GM12892 (cell line): Measurements from ENCODE around the gene SRRM3.
A peak's percentile ranks its signal among the peaks of the same experiment; 100 is the strongest.
"Not testable (repeated sequence)": the region's sequence is repeated elsewhere in the genome, so short reads cannot be mapped to it uniquely, and the experiment has no call there.

ENCODE experiments used
- DNase-seq: peaks from one replicate; pipeline ENCODE4 v3.0.0; 2011; ENCODE audit not compliant: insufficient read length
- FAIRE-seq: peaks from 2 replicates; lab custom pipeline; 2011; peaks lifted over from hg19 to GRCh38; lab: Jason Lieb, UNC
- POLR2A ChIP-seq: IDR thresholded peaks from 2 replicates; pipeline ENCODE4 v1.6.1; 2011; ENCODE audit warnings: low read depth, low read length, control low read depth
- POLR2AphosphoS5 ChIP-seq: IDR thresholded peaks from 2 replicates; pipeline ENCODE4 v1.6.1; 2011; ENCODE audit warnings: low read depth, low read length, control low read depth
- TAF1 ChIP-seq: IDR thresholded peaks from 2 replicates; pipeline ENCODE4 v1.6.1; 2011; ENCODE audit warnings: low read depth, mild to moderate bottlenecking, control low read depth, low read length, borderline replicate concordance

The SRRM3 gene

DNA sequence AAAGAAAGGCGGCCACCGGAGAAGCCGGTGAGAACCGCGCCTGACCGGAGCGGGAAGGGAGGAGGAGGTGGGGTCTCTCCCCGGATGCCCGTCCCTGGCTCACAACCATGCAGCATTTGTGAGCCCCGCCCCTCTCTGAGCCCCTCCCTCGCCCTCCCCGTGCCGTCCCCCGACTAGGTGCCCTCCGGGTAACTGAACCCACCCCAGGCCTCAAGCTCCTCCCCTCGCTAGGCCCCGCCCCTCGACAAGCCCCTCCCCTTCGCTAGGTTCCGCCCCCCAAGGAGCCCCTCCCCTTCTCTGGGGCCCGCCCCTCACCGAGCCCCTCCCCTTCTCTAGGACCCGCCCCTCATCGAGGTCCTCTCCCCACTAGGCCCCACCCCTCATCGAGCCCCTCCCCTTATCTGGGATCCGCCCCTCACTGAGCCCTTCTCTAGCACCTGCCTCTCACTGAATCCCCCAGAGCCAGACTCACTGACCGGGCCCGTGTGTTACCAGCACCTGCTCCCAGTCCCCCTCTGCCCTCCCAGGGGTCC is 58.5 kb downstream of the SRRM3 start:
- DNase-seq (no peak), FAIRE-seq (no peak)
- no peak for TF ChIP-seq TAF1
- TF ChIP-seq POLR2AphosphoS5: no peak

DNA sequence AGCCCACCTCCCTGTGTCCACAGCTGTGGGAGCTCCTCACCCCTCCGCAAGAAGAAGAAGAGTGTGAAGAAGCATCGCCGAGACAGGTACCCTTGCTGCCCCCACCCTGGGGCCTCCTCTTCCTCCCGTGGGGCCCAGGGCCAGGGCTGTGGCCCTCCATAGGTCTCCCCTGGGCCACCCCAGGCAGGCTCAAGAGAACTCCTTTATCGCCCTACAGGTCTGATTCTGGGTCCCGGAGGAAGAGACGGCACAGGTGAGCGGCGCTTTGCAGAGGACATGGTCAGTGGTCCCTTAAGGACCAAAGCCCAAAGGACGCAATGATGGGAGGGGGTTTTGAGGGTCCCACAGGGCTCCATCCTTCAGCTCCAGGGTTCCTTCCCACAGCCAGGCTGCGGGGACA is 59.6 kb downstream of the SRRM3 start:
- TF ChIP-seq POLR2AphosphoS5 (no peak), TAF1 (no peak), POLR2A (no peak)
- FAIRE-seq (no peak), DNase-seq (no peak)

GRCh38 chr7:76261931-76262330 is 60.2 kb downstream of the SRRM3 start:
- DNase-seq (no peak), FAIRE-seq (no peak)
- no peak for TF ChIP-seq TAF1
- no peak for TF ChIP-seq POLR2AphosphoS5
- TF ChIP-seq POLR2A: no peak

- no peak for TF ChIP-seq TAF1
- no peak for DNase-seq
- peak; percentile 61 for FAIRE-seq
These were observed 61.1 kb downstream of the SRRM3 start for GRCh38 chr7:76262683-76263402.

DNA sequence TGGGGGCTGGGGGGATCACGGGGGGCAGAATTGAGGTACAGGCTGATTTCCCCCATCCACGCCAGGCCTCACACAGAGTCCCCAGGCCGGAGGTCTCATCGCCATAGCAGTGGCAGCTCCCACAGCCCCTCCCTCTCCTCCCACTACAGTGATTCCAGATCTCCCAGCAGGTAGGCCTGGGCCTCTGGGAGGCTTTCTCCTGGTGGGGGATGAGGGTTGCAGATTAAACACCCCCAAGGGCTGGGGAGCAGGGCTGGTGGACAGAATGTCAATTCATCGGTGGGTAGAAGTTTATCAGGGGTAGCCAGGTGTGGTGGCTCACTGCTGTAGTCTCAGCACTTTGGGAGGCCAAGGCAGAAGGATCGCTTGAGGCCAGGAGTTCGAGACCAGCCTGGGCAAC is 63.6 kb downstream of the SRRM3 start:
- no peak for TF ChIP-seq POLR2AphosphoS5
- TF ChIP-seq POLR2A: no peak
- no peak for TF ChIP-seq TAF1

DNA sequence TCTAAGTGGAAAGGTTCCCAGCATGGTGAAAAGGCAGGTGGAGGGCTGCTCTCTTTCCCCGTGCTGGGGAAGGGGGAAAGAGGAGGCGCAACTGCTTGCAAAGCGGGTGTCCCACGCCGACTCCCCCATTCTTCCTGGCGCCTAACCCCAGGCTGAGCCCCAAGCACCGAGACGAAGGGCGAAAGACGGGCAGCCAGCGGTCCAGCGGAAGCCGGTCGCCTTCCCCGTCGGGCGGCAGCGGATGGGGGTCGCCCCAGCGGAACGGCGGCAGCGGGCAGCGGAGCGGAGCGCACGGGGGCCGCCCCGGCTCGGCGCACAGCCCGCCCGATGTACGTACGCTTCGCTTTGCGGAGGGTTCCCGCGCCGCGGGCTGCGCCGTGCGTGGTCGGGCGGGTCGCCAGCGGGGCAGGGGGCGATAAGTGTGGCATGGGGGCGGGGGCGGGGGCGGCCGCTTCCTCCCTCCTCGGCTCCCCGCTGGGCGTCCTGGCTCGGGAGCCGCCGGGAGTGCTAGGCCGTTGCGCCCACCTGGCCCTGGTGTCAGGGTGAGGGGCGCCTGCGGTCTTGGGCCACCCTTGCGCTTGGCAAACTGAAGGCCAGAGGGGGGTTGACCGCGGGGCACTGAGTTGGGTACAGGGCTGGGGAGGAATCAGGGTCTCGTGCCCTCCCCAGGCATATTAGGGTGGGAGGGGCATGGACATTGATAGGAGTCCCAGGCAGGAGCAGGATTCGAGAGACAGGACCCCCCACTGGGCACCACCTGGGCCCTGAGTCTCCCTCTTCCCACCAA is 65.6 kb downstream of the SRRM3 start:
- no peak for TF ChIP-seq POLR2A
- no peak for TF ChIP-seq TAF1
- no peak for TF ChIP-seq POLR2AphosphoS5
- FAIRE-seq (peak; percentile 42), DNase-seq (no peak)

More for the DNA sequence above, 63.6 kb downstream of the SRRM3 start:
- no peak for DNase-seq
- FAIRE-seq: no peak

DNA sequence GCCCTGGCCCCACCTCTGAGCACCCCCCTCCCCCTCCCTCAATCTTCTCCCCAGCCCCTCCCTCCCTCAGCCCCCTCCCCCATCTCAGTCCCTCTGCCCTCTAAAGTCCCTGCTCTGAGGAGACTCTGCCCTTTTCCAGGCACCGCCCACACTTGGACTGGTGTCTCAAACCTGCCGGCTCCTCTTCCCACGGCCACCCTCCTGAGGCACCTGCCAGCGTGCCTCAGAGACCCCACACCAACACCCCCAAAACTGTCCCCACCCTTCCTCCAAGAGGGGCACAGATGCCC is 66.1 kb downstream of the SRRM3 start:
- FAIRE-seq: no peak
- TF ChIP-seq POLR2AphosphoS5: no peak
- TF ChIP-seq POLR2A: no peak
- TF ChIP-seq TAF1: no peak
- DNase-seq: no peak

DNA sequence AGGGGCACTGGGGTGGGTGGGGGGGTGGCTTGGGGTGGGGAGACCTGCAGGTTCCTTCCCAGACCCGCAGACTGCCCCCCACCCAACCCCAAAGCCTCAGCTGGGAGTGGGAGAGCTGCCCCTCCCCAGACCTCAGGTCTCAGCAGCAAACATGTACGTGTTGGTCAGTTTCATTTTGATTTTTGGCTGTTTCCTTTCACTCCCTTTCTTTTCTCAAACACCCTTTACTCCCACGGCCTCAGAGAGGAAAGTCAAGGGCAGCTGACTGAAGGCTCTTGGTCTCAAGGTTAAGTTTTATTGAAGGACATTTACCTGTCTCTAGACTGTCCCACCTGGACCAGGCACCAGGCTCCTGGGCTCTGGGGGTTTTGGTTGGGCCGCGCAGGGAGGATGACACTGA is 66.7 kb downstream of the SRRM3 start:
- FAIRE-seq (no peak), DNase-seq (no peak)
- no peak for TF ChIP-seq TAF1
- TF ChIP-seq POLR2A: no peak
- TF ChIP-seq POLR2AphosphoS5: no peak

DNA sequence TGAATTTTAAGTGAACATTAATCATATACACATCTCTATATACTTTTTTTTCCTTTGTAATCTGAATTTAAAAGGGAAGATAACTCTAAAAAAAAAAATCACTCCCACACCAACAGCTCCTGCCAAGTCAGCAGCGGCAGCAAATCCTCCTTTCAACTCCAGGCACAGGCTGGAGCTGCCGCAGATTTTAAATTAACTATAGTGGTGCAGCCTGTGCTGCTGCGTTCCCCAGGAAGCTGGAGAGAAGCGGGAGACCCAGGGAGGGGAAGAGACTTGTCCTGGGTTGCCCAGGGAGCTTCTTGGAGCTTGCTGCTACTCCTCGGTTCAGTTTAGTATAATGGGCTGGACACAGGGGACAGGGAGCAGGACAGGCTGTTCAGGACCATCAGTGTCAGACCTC is 68.2 kb downstream of the SRRM3 start:
- TF ChIP-seq POLR2A: no peak
- no peak for TF ChIP-seq TAF1
- TF ChIP-seq POLR2AphosphoS5: no peak
- DNase-seq (no peak), FAIRE-seq (no peak)

DNA sequence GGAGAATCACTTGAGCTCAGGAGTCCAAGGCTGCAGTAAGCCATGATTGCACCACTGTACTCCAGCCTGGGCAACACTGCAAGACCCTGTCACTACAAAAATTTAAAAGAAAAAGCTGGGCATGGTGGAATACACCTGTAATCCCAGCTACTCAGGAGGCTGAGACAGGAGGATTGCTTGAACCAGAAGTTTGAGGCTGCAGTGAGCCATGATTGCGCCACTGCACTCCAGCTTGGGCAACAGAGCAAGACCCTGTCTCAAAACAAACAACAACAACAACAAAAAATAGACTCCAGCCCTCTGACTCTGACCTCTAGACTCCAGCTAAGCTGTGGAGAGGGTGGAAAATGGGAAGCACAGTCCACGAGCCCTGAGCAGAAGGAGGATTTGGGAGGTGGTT is 69.7 kb downstream of the SRRM3 start:
- not testable (repeated sequence) for DNase-seq, FAIRE-seq

GRCh38 chr7:76272142-76272541 is 70.4 kb downstream of the SRRM3 start:
- no peak for FAIRE-seq
- DNase-seq: no peak
- TF ChIP-seq POLR2A: no peak
- TF ChIP-seq TAF1: no peak
- TF ChIP-seq POLR2AphosphoS5: no peak

- no peak for DNase-seq
These were observed 71.3 kb downstream of the SRRM3 start for GRCh38 chr7:76272851-76273497.

More at GRCh38 chr7:76272851-76273497, 71.3 kb downstream of the SRRM3 start:
- TF ChIP-seq POLR2A: peak; percentile 36; the same call in 1 of the 2 replicates
- no peak for TF ChIP-seq TAF1
- peak; percentile 9 for FAIRE-seq
